Spleen (tissue), 7 donors: ENCODE measurements around the gene SCN4A.
"Not testable (repeated sequence)": the region's sequence is repeated elsewhere in the genome, so short reads cannot be mapped to it uniquely, and the experiment has no call there.

Source experiments
- POLR2A ChIP-seq, 3 donors: fragments of 450-650 bp; IDR thresholded peaks; one replicate each; pipeline ENCODE4 v1.5.1; 2017; ENCODE audit warnings: antibody characterized with exemption in 3 of 3, mild to moderate bottlenecking in 1 of 3
- POLR2AphosphoS5 ChIP-seq, 3 donors: sonication (generic); formaldehyde crosslinking; IDR thresholded peaks; one replicate each; pipeline ENCODE4 v1.5.1; 2017; ENCODE audit warnings: antibody characterized with exemption in 3 of 3
- TF ChIP-seq, protein P1 (sequence below), 11 experiments: fragments of 200-600 bp in 7 of 11; fragments of 450-650 bp in 4 of 11; sonication (generic) in 4 of 11; IDR thresholded peaks in 8 of 11; conservative IDR thresholded peaks in 3 of 11; 1 replicate in 7 of 11; 2 replicates in 4 of 11; pipeline versions ENCODE4 v1.4.0 to v1.8.0; 2016 to 2021; ENCODE audit warnings: antibody characterized with exemption in 11 of 11, inconsistent platforms in 4 of 11, mild to moderate bottlenecking in 1 of 11
- donor health status: DM: no; HTN: no; CAD: no; lungs with moderate emphysema.
- donor health status: DM: no; HTN: no; CAD: no.
- donor health status: DM: no; HTN: no; CAD: no.

DNA sequence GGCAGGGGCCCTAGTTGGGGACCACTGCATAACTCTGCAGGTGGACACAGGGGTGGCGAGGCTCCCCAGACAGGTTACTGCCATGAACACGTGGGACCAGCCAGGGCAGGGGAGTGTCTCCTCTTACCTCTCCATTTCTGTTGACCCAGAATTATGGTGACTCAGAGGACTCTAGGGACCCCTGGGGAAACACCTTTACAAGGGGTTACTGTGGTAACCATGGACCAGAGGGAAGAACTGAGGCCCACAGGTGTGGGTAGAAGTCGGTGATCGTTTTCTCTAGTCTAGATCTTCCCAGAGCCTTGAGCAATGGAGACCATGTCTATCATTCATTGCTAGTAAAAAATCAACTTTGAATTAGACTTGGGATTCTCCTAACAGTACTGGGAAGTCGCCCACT, 51.9 kb downstream of the SCN4A start:
- TF ChIP-seq, protein P1, sequence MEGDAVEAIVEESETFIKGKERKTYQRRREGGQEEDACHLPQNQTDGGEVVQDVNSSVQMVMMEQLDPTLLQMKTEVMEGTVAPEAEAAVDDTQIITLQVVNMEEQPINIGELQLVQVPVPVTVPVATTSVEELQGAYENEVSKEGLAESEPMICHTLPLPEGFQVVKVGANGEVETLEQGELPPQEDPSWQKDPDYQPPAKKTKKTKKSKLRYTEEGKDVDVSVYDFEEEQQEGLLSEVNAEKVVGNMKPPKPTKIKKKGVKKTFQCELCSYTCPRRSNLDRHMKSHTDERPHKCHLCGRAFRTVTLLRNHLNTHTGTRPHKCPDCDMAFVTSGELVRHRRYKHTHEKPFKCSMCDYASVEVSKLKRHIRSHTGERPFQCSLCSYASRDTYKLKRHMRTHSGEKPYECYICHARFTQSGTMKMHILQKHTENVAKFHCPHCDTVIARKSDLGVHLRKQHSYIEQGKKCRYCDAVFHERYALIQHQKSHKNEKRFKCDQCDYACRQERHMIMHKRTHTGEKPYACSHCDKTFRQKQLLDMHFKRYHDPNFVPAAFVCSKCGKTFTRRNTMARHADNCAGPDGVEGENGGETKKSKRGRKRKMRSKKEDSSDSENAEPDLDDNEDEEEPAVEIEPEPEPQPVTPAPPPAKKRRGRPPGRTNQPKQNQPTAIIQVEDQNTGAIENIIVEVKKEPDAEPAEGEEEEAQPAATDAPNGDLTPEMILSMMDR (IDR thresholded peaks at IDR 0.05 in 8 of 11, conservative IDR thresholded peaks at IDR 0.05 in 3 of 11), result not testable (repeated sequence)
- not testable (repeated sequence) for TF ChIP-seq POLR2A, POLR2AphosphoS5 (IDR thresholded peaks at IDR 0.05)
